Ascending aorta (tissue), 2 donors: Measurements from ENCODE around the gene RUSF1. TPM values are rescaled to one million over a fixed set of nuclear protein-coding genes. Genes with fewer than 3 reads are reported as not detected.
"Not testable (repeated sequence)": the region's sequence is repeated elsewhere in the genome, so short reads cannot be mapped to it uniquely, and the experiment has no call there.

ENCODE experiments used
- DNase-seq, 2 donors: peaks; one replicate each; pipeline ENCODE4 v3.0.0-alpha.2; 2019; ENCODE audit warnings: low spot score in 2 of 2
- H3K27ac ChIP-seq, 2 donors: fragments of 200-600 bp; sonication (generic); one replicate each; pipeline ENCODE4 v1.5.1; 2016 to 2017; ENCODE audit warnings: mild to moderate bottlenecking in 1 of 2
- H3K27me3 ChIP-seq: fragments of 200-600 bp; sonication (generic); one replicate; pipeline ENCODE4 v1.5.1; 2017
- H3K36me3 ChIP-seq, 2 donors: fragments of 200-600 bp; sonication (generic); one replicate each; pipeline ENCODE4 v1.5.1; 2016
- H3K4me1 ChIP-seq, 2 donors: fragments of 200-600 bp; sonication (generic); one replicate each; pipeline ENCODE4 v1.5.1; 2016 to 2017; ENCODE audit warnings: mild to moderate bottlenecking in 1 of 2
- H3K4me3 ChIP-seq, 2 donors: fragments of 200-600 bp; sonication (generic); one replicate each; pipeline ENCODE4 v1.5.1; 2016 to 2017; ENCODE audit warnings: mild to moderate bottlenecking in 1 of 2
- H3K9me3 ChIP-seq, 2 donors: fragments of 200-600 bp; sonication (generic); one replicate each; pipeline ENCODE4 v1.5.1; 2016
- intact Hi-C: fragments of 100-400 bp; cut with DNase I; formaldehyde crosslinking; loops from one replicate; pipeline ENCODE4 v1.15.1; 2023
- total RNA-seq: library from RNA; depleted of rRNA; stranded (reverse); fragments of >200 nt; gene quantifications from one replicate; pipeline ENCODE4 v1.1.0, GENCODE V29; 2016
- TF ChIP-seq, protein P1 (sequence below), 3 experiments: fragments of 200-600 bp in 2 of 3; fragments of 450-650 bp in 1 of 3; sonication (generic) in 2 of 3; IDR thresholded peaks; one replicate each; pipeline ENCODE4 v1.5.1; 2016 to 2019; ENCODE audit warnings: antibody characterized with exemption in 3 of 3, mild to moderate bottlenecking in 1 of 3, moderate library complexity in 1 of 3

The RUSF1 gene
- total RNA-seq, 1 donor from 2014 or later, result 80.9 TPM

- Histone ChIP-seq H3K4me1 (peaks cover 26 to 62% of the 10 kb centered on the region in 2 donors), H3K36me3 (no peaks in the 10 kb centered on the region), H3K9me3 (no peaks in the 10 kb centered on the region), H3K4me3 (no peak overlapping the region), H3K27me3 (no peaks in the 10 kb centered on the region), H3K27ac (peak overlapping the region; percentile 76 to 80)
- TF ChIP-seq, protein P1, sequence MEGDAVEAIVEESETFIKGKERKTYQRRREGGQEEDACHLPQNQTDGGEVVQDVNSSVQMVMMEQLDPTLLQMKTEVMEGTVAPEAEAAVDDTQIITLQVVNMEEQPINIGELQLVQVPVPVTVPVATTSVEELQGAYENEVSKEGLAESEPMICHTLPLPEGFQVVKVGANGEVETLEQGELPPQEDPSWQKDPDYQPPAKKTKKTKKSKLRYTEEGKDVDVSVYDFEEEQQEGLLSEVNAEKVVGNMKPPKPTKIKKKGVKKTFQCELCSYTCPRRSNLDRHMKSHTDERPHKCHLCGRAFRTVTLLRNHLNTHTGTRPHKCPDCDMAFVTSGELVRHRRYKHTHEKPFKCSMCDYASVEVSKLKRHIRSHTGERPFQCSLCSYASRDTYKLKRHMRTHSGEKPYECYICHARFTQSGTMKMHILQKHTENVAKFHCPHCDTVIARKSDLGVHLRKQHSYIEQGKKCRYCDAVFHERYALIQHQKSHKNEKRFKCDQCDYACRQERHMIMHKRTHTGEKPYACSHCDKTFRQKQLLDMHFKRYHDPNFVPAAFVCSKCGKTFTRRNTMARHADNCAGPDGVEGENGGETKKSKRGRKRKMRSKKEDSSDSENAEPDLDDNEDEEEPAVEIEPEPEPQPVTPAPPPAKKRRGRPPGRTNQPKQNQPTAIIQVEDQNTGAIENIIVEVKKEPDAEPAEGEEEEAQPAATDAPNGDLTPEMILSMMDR (IDR thresholded peaks at IDR 0.05), result no peak
- DNase-seq, result peak in 1 of 2 donors; percentile 75
- intact Hi-C loops, result loop anchor here (10.0 kb wide), 1 partner anchor 1649 kb away; the partner anchor contains the start of gene MAZ
These were observed 54.7 kb downstream of the RUSF1 start for GRCh38 chr16:31453255-31454204.

- TF ChIP-seq, protein P1 (IDR thresholded peaks at IDR 0.05), result no peak
- DNase-seq, result peak in 1 of 2 donors; percentile 70
These were observed 55.5 kb downstream of the RUSF1 start for GRCh38 chr16:31452631-31453106.

DNA sequence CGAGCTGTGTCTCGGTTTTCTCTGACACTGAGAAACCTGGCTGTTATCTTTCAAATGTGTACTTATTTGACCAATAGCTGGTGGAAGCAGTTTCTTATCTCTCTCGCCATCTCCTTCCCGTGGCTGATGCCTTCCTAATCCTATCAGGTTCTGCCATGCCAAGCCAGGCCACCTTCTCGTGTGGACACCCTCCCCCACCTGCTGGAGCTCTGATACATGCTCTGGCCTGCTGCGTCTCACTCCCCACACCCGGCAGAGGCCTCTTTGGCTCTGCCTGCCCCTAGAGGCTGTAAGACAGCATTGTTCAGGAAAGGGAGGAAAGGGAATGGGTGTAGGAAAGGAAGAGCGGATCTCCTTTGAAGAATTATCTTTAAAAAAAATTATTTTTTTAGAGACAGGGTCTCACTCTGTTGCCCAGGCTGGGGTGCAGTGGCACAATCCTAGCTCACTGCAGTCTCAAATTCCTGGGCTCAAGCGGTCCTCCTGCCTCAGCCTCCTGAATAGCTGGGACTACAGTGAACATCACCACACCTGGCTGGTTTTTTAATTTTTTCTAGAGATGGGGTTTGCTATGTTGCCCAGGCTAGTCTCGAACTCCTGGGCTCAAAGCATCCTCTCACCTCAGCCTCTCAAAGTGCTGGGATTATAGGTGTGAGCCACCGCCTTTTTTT lies 56.4 kb downstream of the RUSF1 start:
- H3K4me3 ChIP-seq, result no peak overlapping the region
- no peaks in the 10 kb centered on the region for H3K9me3 ChIP-seq
- DNase-seq, result no peak
- TF ChIP-seq, protein P1 (IDR thresholded peaks at IDR 0.05), result peak; percentile 27 to 60 (median 49)
- H3K4me1 ChIP-seq, result peaks cover 15 to 48% of the 10 kb centered on the region in 2 donors
- no peaks in the 10 kb centered on the region for H3K36me3 ChIP-seq
- intact Hi-C loops, result loop anchor here (10.0 kb wide), 1 partner anchor 1647 kb away; the partner anchor contains the start of gene MAZ
- peak overlapping the region; percentile 76 to 80 for H3K27ac ChIP-seq
- H3K27me3 ChIP-seq, result no peaks in the 10 kb centered on the region

More at GRCh38 chr16:31452631-31453106, 55.5 kb downstream of the RUSF1 start:
- intact Hi-C loops, result loop anchor here (10.0 kb wide), 1 partner anchor 1648 kb away; the partner anchor contains the start of gene MAZ
- Histone ChIP-seq H3K27ac (peak overlapping the region; percentile 76 to 80), H3K9me3 (no peaks in the 10 kb centered on the region), H3K27me3 (no peaks in the 10 kb centered on the region), H3K4me3 (no peak overlapping the region), H3K4me1 (peaks cover 22 to 56% of the 10 kb centered on the region in 2 donors), H3K36me3 (no peaks in the 10 kb centered on the region)

GRCh38 chr16:31451201-31451600 lies 57.0 kb downstream of the RUSF1 start:
- H3K27ac ChIP-seq, result peak overlapping the region in 1 of 2 donors; percentile 80
- peaks cover 11 to 42% of the 10 kb centered on the region in 2 donors for H3K4me1 ChIP-seq

GRCh38 chr16:31445931-31446330 lies 62.3 kb downstream of the RUSF1 start:
- H3K4me3 ChIP-seq, H3K4me1 ChIP-seq, H3K27me3 ChIP-seq, H3K9me3 ChIP-seq, H3K36me3 ChIP-seq, H3K27ac ChIP-seq: not testable (repeated sequence)
- intact Hi-C loops, result loop anchor here (10.0 kb wide), 1 partner anchor 351 kb away; the partner anchor contains the start of gene VKORC1
- DNase-seq, result peak in 1 of 2 donors; percentile 18

More at GRCh38 chr16:31451201-31451600, 57.0 kb downstream of the RUSF1 start:
- intact Hi-C loops, result loop anchor here (10.0 kb wide), 1 partner anchor 1646 kb away; the partner anchor contains the start of gene MAZ
- TF ChIP-seq, protein P1 (IDR thresholded peaks at IDR 0.05), result no peak
- no peaks in the 10 kb centered on the region for H3K36me3 ChIP-seq
- DNase-seq, result no peak
- H3K27me3 ChIP-seq, result no peaks in the 10 kb centered on the region
- H3K4me3 ChIP-seq, result no peak overlapping the region
- no peaks in the 10 kb centered on the region for H3K9me3 ChIP-seq
